Measurements from ENCODE around the gene UBE2S. TPM values are rescaled to one million over a fixed set of nuclear protein-coding genes. Genes with fewer than 3 reads are reported as not detected.

Gene UBE2S
- 26.6 and 57.3 TPM in 2 replicates for total RNA-seq

DNA sequence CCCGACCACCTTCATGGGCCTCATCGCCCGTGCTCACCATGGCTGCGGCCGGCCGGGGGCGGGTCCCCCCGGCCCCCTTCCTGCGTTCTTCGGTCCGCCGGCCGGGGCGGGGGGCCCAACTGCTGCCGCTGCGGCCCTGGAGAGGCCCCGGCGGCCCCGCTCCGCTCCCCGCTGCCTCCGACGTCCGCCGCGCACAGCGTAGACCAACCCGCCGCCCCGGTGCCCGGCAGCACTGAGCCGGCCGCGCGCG is at the start of gene UBE2S:
Gene UBE2S (minus strand): TSS at position 239 of the 250 bp plus-strand sequence. CDS start 199 bp downstream, at position 40.

DNA sequence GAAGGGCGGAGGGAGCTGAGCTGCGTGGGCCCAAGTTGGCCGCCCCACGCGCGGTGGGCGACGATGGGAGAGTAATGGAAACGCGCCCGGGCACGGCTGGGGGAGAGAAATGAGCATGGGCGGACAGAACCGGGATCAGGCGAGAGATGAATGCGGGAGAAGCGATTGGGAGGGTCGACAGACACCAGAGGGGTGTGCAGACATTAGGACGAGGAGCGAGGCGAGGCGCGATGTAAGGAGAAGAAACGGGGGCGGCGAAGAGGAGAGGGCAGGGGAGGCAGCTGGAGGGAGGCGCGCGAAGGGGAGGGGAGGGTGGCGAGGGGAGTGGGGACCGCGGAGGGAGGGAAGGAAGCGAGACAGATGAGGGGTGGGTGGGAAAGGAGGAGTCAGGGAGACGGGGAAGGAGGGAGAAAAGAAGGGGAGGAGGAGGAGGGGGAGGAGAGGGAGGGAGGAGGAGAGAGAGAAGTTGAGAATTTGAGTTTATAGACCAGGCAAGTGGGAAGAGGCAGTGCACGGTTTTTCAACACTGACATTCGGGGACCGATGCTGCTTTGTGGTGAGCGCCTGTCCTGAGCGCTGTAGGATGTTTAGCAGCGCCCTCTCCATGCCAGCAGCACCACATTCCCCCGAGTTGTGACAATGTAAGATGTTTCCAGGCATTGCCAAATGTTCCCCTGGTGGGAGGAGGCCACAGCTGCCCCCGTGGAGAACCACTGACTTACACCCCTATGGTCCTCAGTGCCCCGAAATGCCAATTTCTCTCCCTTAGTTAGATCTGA is 35.6 kb upstream of the UBE2S start, which contains the start of gene SHISA7:
Gene SHISA7 (minus strand): TSS at position 256 of the 779 bp plus-strand sequence. CDS start 437 bp downstream, outside the sequence.

DNA sequence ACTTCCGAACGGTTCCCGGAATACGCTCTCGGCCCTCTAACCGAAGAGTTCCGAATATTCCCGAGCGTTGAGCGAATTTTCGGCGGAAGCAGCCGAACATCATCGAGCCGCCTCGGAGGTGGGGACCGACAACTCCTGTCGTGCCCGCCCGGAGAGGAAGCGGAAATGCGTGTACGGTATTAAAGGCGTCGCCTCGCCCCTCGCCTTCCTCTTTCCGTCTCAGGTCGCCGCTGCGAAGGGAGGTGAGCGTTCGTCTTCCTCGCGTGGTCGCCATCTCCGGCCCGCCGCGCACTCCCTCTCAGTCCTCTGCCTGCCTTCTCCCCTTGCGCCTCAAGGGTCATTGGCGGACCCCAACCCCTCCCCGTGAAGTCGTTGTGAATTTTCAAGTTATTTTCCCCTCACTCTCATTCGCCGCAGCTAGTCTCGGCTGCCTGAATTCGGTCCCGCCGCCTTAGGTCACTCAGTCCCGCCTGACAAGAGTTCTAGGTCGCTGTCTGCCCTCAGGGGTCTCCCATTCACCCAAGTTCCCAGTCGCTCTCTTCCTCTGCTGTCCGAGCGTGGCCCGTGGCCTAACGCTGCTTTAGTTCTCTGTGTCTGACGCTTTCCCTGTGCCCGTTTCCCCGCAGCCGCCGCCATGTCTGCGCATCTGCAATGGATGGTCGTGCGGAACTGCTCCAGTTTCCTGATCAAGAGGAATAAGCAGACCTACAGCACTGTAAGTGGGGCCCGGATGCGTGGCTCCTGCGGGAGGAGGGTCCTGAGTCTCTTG is 21.7 kb downstream of the UBE2S start, which contains the start of gene RPL28:
Gene RPL28 (plus strand): TSS at position 209 of the 769 bp plus-strand sequence. CDS start 426 bp downstream, at position 635.

DNA sequence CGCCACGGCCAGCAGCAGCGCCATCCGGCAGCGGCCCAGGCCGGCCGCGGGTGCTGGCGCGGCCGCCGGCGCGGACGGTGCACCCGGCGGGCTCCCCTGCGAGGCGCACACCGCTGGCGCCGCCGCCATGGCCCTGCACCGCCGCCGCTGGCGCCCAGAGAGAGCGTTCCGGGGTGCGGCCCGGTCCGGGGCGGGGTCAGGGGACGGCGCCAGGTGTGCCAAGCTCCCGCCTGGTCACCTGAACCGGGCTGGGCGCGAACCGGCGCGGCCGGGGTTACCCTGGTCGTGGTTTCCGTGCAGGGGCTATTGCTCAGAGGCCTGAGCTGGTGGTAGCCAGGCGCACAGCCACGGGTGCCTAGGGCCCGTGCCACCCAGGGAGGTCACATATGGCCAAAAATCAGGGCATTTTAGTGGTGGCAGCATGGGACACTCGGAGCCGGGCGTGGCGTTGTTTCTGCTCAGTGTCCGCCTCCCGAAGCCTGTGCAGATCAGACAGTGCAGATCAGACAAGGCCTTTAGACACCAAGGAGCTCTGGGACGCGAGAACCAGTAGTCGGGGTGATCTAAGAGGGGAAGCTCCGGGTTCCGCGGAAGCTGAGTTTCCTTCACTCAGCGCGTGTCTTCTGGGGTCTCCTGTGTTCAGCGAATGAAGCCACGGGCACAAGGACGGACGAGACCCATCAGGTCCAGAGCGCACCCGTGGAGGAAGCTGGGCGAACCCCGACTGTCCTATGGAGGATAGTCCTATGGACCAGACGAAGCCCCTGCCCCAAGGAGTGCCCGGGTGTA is 23.3 kb downstream of the UBE2S start, which contains the start of gene TMEM238:
Gene TMEM238 (minus strand): TSS at position 162 of the 789 bp plus-strand sequence. CDS start 33 bp downstream, at position 129.

DNA sequence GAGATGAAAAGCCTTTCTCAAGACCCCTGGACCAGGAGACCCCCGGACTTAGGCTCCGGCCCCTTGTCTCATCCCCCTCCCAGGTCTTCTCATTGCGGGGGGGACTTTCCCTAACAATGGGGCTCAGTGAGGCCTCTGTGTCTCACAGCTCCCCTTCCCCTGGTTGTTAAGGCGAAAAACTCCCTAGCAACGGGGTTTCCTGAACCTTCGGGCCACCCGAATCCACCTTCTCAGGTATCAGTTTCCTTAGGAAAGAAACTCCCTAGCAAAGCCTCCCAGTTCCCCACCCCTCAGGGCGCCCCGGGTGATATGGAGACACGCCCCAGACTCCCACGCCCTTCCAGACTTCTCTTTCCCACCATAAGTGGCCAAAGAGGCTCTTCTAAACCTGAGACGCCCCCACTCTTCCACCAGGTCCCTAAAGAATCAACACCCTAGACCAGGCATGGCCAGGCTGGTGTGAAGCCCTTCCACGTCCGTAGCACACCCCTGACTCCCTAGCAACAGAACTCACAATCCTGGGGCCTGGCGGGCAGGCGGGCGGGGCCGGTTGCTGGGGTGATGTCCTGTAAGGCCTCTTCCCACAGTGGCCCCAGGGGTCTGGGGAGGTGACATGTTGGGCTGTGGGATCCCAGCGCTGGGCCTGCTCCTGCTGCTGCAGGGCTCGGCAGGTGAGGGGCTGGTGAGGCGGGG is 31.2 kb downstream of the UBE2S start, which contains the start of gene TMEM190:
Gene TMEM190 (plus strand): TSS at position 586 of the 693 bp plus-strand sequence. CDS start 28 bp downstream, at position 614.

DNA sequence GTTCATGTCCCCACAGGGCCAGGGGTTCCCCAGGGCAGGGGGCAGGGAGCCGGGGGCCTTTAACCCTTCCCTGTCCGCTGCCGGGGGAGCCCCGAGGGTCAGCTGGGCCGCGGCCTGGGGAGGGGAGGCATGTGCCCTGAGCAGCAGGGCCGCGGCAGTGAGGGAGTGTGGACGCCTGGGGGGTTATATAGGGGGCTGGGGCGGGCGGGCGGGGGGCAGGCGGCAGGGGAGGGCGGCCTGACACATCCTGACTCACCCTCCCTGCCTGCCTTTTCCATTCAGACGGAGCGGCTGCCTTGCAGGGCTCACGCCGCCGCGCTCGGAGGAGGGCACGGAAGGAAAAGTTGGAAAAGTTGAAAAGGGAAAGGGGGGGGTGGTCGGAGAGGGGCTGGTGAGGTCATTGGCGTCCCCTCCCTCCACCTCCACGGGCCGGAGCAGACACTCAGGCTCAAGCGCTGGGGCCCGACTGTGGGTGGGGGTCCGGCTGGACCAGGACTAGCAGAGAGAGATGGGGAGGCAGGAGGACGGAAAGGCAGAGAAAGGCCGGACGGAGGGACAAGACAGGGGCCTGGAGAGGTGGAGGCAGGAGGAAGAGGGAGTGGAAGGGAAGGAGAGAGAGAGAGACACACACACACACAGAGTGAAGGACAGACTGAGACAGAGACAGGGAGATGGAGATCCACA is 37.1 kb downstream of the UBE2S start, which contains the start of gene IL11:
Gene IL11 (minus strand): TSS at position 159 of the 684 bp plus-strand sequence. CDS start 153 bp downstream, at position 6.

DNA sequence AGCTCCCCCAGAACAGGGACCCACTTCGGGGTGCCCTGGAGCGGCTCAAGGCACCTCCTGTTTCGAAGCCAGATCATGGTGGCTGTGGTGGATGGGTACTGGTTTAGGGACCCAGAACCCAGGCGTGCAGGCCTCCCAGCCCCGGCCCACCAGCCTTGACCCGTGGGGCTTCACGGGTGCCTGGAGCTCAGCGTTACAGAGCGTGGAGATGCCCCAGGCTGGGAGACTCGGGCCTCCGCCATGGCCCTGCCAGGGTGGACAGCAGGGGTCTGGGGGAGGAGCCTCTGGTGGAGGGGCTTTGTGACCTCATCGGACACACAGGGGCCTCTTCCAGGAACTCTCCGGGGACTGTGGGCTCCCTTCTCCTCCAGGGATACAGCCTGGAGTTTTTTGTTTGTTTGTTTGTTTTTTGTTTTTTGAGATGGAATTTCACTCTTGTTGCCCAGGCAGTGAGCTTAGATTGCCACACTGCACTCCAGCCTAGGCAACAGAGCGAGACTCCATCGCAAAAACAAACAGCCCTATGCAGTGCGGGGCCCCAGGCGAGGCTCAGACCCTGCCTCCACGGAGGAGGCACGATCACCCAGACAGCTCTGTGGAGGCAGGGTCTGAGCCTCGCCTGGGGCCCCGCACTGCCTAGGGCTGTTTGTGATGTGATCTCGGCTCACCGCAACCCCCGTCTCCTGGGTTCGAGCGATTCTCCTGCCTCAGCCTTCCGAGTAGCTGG is 44.4 kb downstream of the UBE2S start, which contains the start of gene GARIN5B:
Gene GARIN5B (minus strand): TSS at position 271 of the 727 bp plus-strand sequence. CDS start 194 bp downstream, at position 77.

DNA sequence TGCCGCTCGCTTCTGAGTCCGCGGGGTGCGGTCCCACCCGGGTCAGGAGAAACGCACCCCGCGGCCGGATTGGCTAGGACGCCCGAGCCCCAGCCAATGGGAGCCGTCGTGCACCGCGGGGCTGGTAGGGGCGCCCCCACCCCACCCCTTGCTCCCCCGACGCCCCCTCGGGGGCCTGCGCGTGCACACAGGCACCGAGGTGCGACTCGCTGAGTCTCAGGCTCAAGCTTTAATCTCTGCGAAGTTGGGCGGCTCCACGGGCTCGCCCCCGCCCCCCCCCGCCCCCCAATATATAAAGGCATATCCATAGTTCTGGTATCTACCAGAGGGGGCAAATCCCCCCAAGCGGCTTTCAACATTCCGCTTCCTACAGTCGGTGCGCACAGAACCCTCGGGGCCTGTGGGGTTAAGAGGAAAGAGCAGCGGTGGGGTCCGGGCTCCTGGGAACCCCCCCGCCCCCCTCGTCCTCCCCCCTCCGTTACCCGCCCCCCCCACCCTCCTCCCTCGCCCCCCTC is 52.8 kb downstream of the UBE2S start, which contains the start of gene COX6B2:
Gene COX6B2 (minus strand): TSS at position 22 of the 515 bp plus-strand sequence. CDS start 198 bp downstream, outside the sequence.

Other genes with a start within 250 kb of the UBE2S start
- 0.09 and 0.14 TPM in 2 replicates for gene DNAAF3, start 241.2 kb downstream of the UBE2S start, total RNA-seq
- under 0.01 and 0.09 TPM in 2 replicates for gene SYT5, start 227.5 kb downstream of the UBE2S start, total RNA-seq
- gene PTPRH, start 198.3 kb downstream of the UBE2S start, total RNA-seq = 2.1 and 5.5 TPM in 2 replicates
- gene TMEM86B, start 179.0 kb downstream of the UBE2S start, total RNA-seq = 1.1 and 1.2 TPM in 2 replicates
- gene PPP6R1, start 148.8 kb downstream of the UBE2S start, total RNA-seq = 17.2 and 26.1 TPM in 2 replicates
- 18.1 and 19.1 TPM in 2 replicates for gene HSPBP1, start 127.7 kb downstream of the UBE2S start, total RNA-seq
- 4.4 and 6.6 TPM in 2 replicates for gene BRSK1, start 123.8 kb downstream of the UBE2S start, total RNA-seq
- not detected in 2 replicates for gene TMEM150B, start 82.4 kb downstream of the UBE2S start, total RNA-seq
- gene KMT5C, start 67.9 kb downstream of the UBE2S start, total RNA-seq = 8.1 and 8.4 TPM in 2 replicates
- gene COX6B2, start 53.1 kb downstream of the UBE2S start, total RNA-seq = under 0.01 TPM in 1 of 2 replicates, not detected in the other
- not detected in 2 replicates for gene GARIN5B, start 44.5 kb downstream of the UBE2S start, total RNA-seq
- 5.4 and 8.0 TPM in 2 replicates for gene IL11, start 37.3 kb downstream of the UBE2S start, total RNA-seq
- 0.28 TPM in 1 of 2 replicates, not detected in the other for gene TMEM190, start 31.0 kb downstream of the UBE2S start, total RNA-seq
- 0.14 and 0.18 TPM in 2 replicates for gene TMEM238, start 23.5 kb downstream of the UBE2S start, total RNA-seq
- 239 and 254 TPM in 2 replicates for gene RPL28, start 21.9 kb downstream of the UBE2S start, total RNA-seq
- not detected in 2 replicates for gene SHISA7, start 35.5 kb upstream of the UBE2S start, total RNA-seq
- gene ISOC2, start 53.9 kb upstream of the UBE2S start, total RNA-seq = 44.5 and 55.9 TPM in 2 replicates
- not detected in 2 replicates for gene C19orf85, start 57.0 kb upstream of the UBE2S start, total RNA-seq
- gene ZNF628, start 68.8 kb upstream of the UBE2S start, total RNA-seq = 0.57 and 1.3 TPM in 2 replicates
- gene NAT14, start 77.4 kb upstream of the UBE2S start, total RNA-seq = 14.9 and 20.9 TPM in 2 replicates
- gene SSC5D, start 80.6 kb upstream of the UBE2S start, total RNA-seq = 5.4 and 18.1 TPM in 2 replicates
- gene SBK2, start 129.3 kb upstream of the UBE2S start, total RNA-seq = not detected in 2 replicates
- 0.09 TPM in 1 of 2 replicates, not detected in the other for gene SBK3, start 137.8 kb upstream of the UBE2S start, total RNA-seq
- gene ZNF579, start 173.1 kb upstream of the UBE2S start, total RNA-seq = 2.1 and 2.8 TPM in 2 replicates
- gene FIZ1, start 191.7 kb upstream of the UBE2S start, total RNA-seq = 1.6 and 2.7 TPM in 2 replicates
- gene ZNF524, start 192.5 kb upstream of the UBE2S start, total RNA-seq = 9.1 and 9.5 TPM in 2 replicates
- gene ZNF865, start 197.9 kb upstream of the UBE2S start, total RNA-seq = 0.43 and 0.55 TPM in 2 replicates
- gene ZNF784, start 216.8 kb upstream of the UBE2S start, total RNA-seq = 3.8 and 4.0 TPM in 2 replicates
- 4.4 and 5.4 TPM in 2 replicates for gene ZNF580, start 233.2 kb upstream of the UBE2S start, total RNA-seq
- 23.9 and 25.7 TPM in 2 replicates for gene ZNF581, start 235.9 kb upstream of the UBE2S start, total RNA-seq
- 5.3 and 6.2 TPM in 2 replicates for gene CCDC106, start 240.4 kb upstream of the UBE2S start, total RNA-seq
- gene U2AF2, start 247.2 kb upstream of the UBE2S start, total RNA-seq = 76.8 and 86.0 TPM in 2 replicates